Glutamatergic neuron (in vitro differentiated cells): ENCODE results near the gene TNS3. TPM values are rescaled to one million over a fixed set of nuclear protein-coding genes. Genes with fewer than 3 reads are reported as not detected.

Experiments
- DNase-seq: peaks from one replicate; pipeline ENCODE4 v3.0.0; 2022
- H3K27ac Mint-ChIP-seq: one replicate; pipeline ENCODE4 v1.8.0; 2020; ENCODE audit warnings: mild to moderate bottlenecking, mixed read lengths, inconsistent platforms; ENCODE audit not compliant: unreplicated experiment
- H3K27me3 Mint-ChIP-seq: one replicate; pipeline ENCODE4 v1.8.0; 2020; ENCODE audit warnings: mild to moderate bottlenecking, moderate library complexity, mixed read lengths, inconsistent platforms; ENCODE audit not compliant: unreplicated experiment
- H3K36me3 Mint-ChIP-seq: one replicate; pipeline ENCODE4 v1.8.0; 2020; ENCODE audit warnings: mild to moderate bottlenecking, mixed read lengths, inconsistent platforms; ENCODE audit not compliant: unreplicated experiment
- H3K4me1 Mint-ChIP-seq: one replicate; pipeline ENCODE4 v1.8.0; 2020; ENCODE audit warnings: mild to moderate bottlenecking, low read depth, mixed read lengths, inconsistent platforms; ENCODE audit not compliant: unreplicated experiment
- H3K4me3 Mint-ChIP-seq: one replicate; pipeline ENCODE4 v1.8.0; 2020; ENCODE audit warnings: mild to moderate bottlenecking, mixed read lengths, inconsistent platforms; ENCODE audit not compliant: unreplicated experiment
- H3K9me3 Mint-ChIP-seq: one replicate; pipeline ENCODE4 v1.8.0; 2020; ENCODE audit warnings: mild to moderate bottlenecking, moderate library complexity, mixed read lengths, inconsistent platforms; ENCODE audit not compliant: unreplicated experiment
- total RNA-seq: library from RNA; stranded (reverse); fragmentation: NEBNext Ultra II Directional; extraction: Animal tissue kit (Norgen Biotek cat#: 25700); gene quantifications from one replicate; pipeline ENCODE4 v1.2.1, GENCODE V29; 2021; ENCODE audit not compliant: unreplicated experiment
- TF ChIP-seq, protein P1 (sequence below): fragments of 200-600 bp; sonication (generic); IDR thresholded peaks from one replicate; pipeline ENCODE4 v1.5.0; 2021; ENCODE audit not compliant: partially characterized antibody, unreplicated experiment

Gene TNS3
- total RNA-seq, 1 donor from 2014 or later, result 3.8 TPM

DNA sequence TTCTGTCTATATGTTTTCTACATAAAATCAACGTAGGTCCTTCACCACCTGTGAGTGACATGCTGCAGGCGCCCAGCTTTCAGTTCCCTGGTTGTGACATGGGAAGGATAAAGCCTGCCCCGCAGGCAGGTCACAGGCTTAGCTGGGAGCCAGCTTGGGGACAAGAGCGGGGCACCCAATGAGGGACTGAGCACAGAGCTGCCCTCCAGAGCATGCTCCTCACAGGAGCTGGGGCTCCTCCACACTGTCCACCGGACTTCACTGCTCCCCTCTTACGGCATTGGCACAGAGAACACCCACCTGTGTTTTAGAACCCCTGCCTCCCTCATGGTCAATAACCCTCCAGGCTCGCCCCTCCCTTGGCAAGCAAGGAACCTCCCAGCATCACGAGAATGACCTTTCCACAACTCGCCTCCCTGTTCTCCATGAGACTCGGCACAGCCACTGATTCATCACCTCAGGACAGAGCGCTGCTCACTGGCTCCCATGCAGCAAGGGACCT lies 187.1 kb downstream of the TNS3 start:
- Mint-ChIP-seq H3K4me3 (no peak overlapping the region), H3K27me3 (no peaks in the 10 kb centered on the region), H3K27ac (no peak overlapping the region), H3K9me3 (peaks cover 5% of the 10 kb centered on the region), H3K4me1 (no peaks in the 10 kb centered on the region), H3K36me3 (no peaks in the 10 kb centered on the region)
- TF ChIP-seq, protein P1, sequence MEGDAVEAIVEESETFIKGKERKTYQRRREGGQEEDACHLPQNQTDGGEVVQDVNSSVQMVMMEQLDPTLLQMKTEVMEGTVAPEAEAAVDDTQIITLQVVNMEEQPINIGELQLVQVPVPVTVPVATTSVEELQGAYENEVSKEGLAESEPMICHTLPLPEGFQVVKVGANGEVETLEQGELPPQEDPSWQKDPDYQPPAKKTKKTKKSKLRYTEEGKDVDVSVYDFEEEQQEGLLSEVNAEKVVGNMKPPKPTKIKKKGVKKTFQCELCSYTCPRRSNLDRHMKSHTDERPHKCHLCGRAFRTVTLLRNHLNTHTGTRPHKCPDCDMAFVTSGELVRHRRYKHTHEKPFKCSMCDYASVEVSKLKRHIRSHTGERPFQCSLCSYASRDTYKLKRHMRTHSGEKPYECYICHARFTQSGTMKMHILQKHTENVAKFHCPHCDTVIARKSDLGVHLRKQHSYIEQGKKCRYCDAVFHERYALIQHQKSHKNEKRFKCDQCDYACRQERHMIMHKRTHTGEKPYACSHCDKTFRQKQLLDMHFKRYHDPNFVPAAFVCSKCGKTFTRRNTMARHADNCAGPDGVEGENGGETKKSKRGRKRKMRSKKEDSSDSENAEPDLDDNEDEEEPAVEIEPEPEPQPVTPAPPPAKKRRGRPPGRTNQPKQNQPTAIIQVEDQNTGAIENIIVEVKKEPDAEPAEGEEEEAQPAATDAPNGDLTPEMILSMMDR, result no peak
- DNase-seq, result no peak

DNA sequence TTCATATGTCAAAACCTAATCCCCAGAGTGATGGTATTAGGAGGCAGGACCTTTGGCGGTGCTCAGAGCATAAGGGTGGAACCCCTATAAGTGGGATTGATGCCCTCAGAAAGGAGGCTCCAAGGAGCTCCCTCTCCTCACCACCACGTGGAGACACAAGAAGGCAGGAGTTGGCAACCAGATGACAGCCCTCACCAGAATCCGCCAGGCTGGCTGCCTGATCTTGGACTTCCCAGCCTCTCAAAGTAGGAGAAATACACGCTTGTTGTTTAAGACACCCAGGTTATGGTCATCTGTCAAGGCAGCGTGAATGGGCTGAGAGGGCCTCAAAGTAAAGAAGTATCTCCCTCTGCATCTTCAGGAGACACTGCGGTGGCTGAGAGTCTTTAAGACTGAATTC lies 187.7 kb downstream of the TNS3 start:
- Mint-ChIP-seq H3K4me1 (no peaks in the 10 kb centered on the region), H3K4me3 (no peak overlapping the region), H3K36me3 (no peaks in the 10 kb centered on the region), H3K9me3 (peaks cover 5% of the 10 kb centered on the region), H3K27ac (no peak overlapping the region), H3K27me3 (no peaks in the 10 kb centered on the region)
- TF ChIP-seq, protein P1, result no peak
- DNase-seq, result no peak

DNA sequence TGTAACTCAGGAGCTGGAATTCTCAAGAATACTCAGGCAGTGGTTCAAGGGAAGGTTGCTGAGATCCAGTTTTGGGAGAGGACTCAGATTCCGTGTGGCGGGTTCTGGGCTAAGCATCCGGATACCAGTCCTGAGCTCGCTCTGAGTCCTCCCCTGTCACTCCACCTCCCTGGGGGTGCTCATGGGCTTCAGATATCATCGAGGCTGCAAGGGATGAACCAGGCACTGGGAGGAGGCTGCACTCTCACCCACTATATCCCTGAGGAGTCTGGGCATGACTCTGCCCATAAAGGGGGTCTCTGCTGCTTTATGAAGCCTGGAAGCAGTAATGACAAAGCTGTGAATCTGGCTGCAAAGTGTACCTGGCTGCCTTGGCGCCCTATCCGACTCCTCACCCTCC lies 188.5 kb downstream of the TNS3 start:
- Mint-ChIP-seq H3K36me3 (no peaks in the 10 kb centered on the region), H3K4me3 (no peak overlapping the region), H3K27ac (no peak overlapping the region), H3K9me3 (peaks cover 5% of the 10 kb centered on the region), H3K4me1 (no peaks in the 10 kb centered on the region), H3K27me3 (no peaks in the 10 kb centered on the region)
- TF ChIP-seq, protein P1, result no peak
- DNase-seq, result no peak

DNA sequence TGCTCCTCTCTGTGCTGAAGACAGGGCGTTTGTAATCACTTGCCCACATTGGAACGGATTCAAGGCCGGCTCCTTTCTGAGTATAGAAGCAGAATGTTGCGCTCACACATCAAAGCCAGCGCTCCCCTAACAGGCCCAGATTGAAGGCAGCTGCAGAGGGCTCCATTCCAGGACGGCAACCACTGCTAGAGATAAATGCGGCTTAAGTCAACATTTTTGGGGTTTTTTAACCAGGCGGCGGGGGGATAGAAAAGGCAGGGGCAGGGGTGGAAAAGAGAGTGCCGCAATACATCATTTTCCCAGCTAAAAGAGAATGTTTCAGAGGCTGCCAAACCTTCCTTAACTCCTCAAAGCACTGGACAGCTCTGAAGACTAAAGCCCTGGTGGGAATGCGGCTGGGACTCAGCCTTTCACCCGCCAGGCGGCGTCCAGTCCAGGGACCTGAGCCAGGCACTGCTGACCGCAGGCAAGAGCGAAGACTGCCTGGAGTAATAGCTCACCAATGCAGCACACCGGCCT lies 189.6 kb downstream of the TNS3 start:
- H3K36me3 Mint-ChIP-seq, result peaks cover 5% of the 10 kb centered on the region
- peak; percentile 12 for DNase-seq
- H3K9me3 Mint-ChIP-seq, result peaks cover 5% of the 10 kb centered on the region
- H3K27me3 Mint-ChIP-seq, result no peaks in the 10 kb centered on the region
- TF ChIP-seq, protein P1, result no peak
- H3K4me3 Mint-ChIP-seq, result no peak overlapping the region
- no peaks in the 10 kb centered on the region for H3K4me1 Mint-ChIP-seq
- no peak overlapping the region for H3K27ac Mint-ChIP-seq

GRCh38 chr7:47391726-47392125 lies 190.2 kb downstream of the TNS3 start:
- Mint-ChIP-seq H3K4me3 (no peak overlapping the region), H3K27me3 (peaks cover 3% of the 10 kb centered on the region), H3K36me3 (peaks cover 5% of the 10 kb centered on the region), H3K27ac (no peak overlapping the region), H3K9me3 (peaks cover 5% of the 10 kb centered on the region), H3K4me1 (no peaks in the 10 kb centered on the region)
- peak; percentile 7 for DNase-seq
- TF ChIP-seq, protein P1, result no peak
